HG03159 (cell line): Measurements from ENCODE around the gene CEACAM7.
"Not testable (repeated sequence)": the region's sequence is repeated elsewhere in the genome, so short reads cannot be mapped to it uniquely, and the experiment has no call there.

Experiments
- ATAC-seq: cut with Tn5 transposase; IDR thresholded peaks from one replicate; pipeline ENCODE4 v1.9.1; 2021; ENCODE audit warnings: mild to moderate bottlenecking, moderate library complexity; ENCODE audit not compliant: unreplicated experiment

The CEACAM7 gene

GRCh38 chr19:41688098-41688497, at the start of gene CEACAM7:
TSS of gene CEACAM7 (minus strand) at chr19:41688270. CDS start at chr19:41688165, 105 bp downstream.
- no peak for ATAC-seq

GRCh38 chr19:41735071-41735600, 47.1 kb upstream of the CEACAM7 start:
- ATAC-seq: no peak

GRCh38 chr19:41734585-41734984, 46.5 kb upstream of the CEACAM7 start:
- no peak for ATAC-seq

GRCh38 chr19:41734156-41734555, 46.1 kb upstream of the CEACAM7 start:
- no peak for ATAC-seq

- ATAC-seq: no peak
Measured at GRCh38 chr19:41726493-41726892, 38.4 kb upstream of the CEACAM7 start.

GRCh38 chr19:41720103-41720502, 32.0 kb upstream of the CEACAM7 start:
- no peak for ATAC-seq

GRCh38 chr19:41718761-41719160, 30.7 kb upstream of the CEACAM7 start:
- ATAC-seq: no peak

GRCh38 chr19:41714598-41714997, 26.5 kb upstream of the CEACAM7 start:
- ATAC-seq: no peak

- no peak for ATAC-seq
Measured at GRCh38 chr19:41711376-41712261, 23.5 kb upstream of the CEACAM7 start.

GRCh38 chr19:41709951-41710645, 22.0 kb upstream of the CEACAM7 start:
- no peak for ATAC-seq

GRCh38 chr19:41709516-41709915, 21.4 kb upstream of the CEACAM7 start:
- ATAC-seq: not testable (repeated sequence)

GRCh38 chr19:41708481-41708880, 20.4 kb upstream of the CEACAM7 start, which contains the start of gene CEACAM5:
TSS of gene CEACAM5 (plus strand) at chr19:41708626. CDS start at chr19:41708732, 106 bp downstream.
- ATAC-seq: no peak

- no peak for ATAC-seq
Measured at GRCh38 chr19:41707871-41708371, 19.9 kb upstream of the CEACAM7 start.

GRCh38 chr19:41707502-41707812, 19.4 kb upstream of the CEACAM7 start:
- no peak for ATAC-seq

GRCh38 chr19:41706741-41707501, 18.9 kb upstream of the CEACAM7 start:
- no peak for ATAC-seq

GRCh38 chr19:41705393-41706174, 17.5 kb upstream of the CEACAM7 start:
- no peak for ATAC-seq

- ATAC-seq: no peak
Measured at GRCh38 chr19:41703602-41704293, 15.7 kb upstream of the CEACAM7 start.

- no peak for ATAC-seq
Measured at GRCh38 chr19:41702171-41702651, 14.1 kb upstream of the CEACAM7 start.

GRCh38 chr19:41701401-41702075, 13.5 kb upstream of the CEACAM7 start:
- ATAC-seq: no peak
